ENCODE data around the gene RASAL2.
"Not testable (repeated sequence)": the region's sequence is repeated elsewhere in the genome, so short reads cannot be mapped to it uniquely, and the experiment has no call there.

Gene RASAL2

DNA sequence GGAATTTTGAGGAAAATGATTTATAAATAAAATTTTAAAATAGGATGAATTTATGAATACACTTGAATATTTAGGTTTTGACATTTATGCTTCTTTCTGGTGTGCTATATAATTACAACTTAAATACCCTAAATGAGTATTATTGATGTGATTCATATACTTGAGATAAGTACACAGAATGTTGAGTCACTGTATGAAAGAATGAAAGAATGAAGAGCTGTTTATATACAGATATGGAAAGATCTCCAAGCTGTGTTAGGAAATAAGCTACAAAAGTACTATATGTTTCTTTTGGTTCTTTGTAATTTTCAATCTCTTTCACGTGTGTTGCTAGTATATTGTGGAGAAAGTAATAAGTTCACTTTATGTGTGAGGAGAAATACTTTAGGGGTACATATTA is 147.2 kb downstream of the RASAL2 start:
- no peak for DNase-seq

DNA sequence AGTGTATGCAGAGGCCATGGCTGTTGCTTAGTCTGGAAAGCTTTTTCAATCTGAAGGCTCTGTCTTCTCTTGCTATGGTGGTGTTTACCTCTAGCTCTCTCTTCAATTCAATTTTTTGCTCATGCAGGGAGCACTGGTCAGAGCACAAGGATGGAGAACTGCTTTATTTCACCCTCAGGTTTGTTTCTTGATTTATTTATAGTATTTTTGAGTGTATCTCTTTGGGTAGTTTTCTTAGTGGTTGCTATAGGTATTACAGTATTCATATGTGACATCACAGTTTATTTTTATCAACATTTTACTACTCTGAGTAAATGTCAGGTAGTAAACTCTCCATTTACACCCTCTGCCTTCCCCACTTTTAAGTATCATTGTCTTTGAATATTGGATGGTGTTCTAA is 147.9 kb downstream of the RASAL2 start:
- DNase-seq: no peak

DNA sequence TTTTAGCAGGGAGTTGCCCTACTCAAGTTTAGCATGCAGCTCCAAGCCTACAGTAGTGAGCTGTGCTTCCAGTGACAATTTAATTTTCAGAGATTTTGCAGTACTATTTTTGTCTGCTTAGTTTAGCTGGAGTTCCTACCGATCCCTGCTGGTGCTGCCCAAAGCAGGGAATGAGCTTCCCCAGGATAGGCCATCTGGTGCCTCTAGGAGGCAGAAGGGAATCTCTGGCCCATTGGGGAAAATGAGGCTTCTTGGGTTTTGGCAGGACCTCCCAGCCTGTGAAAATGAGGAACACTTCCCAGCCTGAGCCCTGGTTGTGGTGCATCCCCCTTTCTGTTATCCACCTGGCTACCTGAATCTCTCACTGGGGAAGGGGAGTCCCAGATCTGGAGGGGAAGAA is 149.2 kb downstream of the RASAL2 start:
- no peak for DNase-seq

DNA sequence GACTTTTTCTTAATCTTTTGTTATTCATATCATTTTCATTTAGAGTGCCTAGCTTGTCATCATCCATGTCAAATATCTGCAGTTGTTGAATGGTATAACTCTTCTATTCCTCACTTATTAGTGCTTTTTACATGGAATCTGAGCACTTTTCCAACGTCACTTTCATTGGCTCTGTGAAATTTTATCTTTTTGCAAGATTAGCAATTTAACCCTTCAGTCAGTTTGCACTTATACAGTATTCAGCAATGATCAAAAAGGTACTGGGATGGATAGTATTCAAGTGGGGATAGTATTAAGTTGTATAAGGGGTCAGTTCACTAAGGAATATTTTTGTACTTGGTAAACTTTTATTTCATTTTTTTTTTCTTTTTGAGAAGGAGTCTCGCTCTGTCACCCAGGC is 150.0 kb downstream of the RASAL2 start:
- no peak for DNase-seq

DNA sequence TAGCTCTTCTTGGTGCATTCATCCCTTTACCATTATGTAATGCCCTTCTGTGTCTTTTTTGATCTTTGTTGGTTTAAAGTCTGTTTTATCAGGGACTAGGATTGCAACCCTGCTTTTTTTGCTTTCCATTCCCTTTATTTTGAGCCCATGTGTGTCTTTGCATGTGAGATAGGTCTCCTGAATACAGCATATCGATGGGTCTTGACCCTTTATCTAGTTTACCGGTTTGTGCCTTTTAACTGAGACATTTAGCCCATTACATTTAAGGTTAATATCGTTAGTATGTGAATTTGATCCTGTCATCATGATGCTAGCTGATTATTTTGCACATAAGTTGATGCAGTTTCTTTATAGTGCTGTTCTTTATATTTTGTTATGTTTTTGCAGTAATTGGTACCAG is 154.4 kb downstream of the RASAL2 start:
- DNase-seq: not testable (repeated sequence)

DNA sequence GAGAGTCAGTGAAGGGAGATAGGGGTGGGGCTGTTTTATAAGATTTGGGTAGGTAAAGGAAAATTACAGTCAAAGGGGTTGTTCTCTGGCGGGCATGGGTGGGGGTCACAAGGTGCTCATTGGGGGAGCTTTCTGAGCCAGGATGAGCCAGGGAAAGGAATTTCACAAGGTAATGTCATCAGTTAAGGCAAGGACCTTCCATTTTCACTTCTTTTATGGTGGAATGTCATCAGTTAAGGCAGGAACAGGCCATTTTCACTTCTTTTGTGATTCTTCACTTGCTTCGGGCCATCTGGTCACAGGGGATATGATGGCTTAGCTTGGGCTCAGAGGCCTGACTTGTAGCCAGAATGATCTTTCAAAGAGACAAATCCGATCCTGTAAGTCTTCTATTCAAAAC is 159.7 kb downstream of the RASAL2 start:
- DNase-seq: not testable (repeated sequence)

DNA sequence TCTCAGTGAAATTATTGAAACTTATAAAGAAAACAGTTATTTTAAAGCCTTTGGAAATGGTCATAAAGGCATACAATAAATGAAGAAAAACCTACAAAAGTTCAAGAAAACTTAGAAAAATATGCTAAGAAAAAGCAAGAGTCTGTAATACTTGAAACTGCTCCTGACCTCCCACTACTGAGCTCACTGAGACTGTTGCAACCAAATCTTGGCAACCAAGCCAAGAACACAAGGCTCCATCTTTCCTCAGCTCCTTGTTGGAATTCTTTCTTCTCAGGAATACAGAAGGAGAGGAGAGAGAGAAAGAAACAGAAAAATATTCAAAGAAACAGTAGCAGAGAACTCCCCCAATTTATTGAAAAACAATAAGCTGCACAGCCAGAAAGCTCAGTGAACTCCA is 160.5 kb downstream of the RASAL2 start:
- no peak for DNase-seq

DNA sequence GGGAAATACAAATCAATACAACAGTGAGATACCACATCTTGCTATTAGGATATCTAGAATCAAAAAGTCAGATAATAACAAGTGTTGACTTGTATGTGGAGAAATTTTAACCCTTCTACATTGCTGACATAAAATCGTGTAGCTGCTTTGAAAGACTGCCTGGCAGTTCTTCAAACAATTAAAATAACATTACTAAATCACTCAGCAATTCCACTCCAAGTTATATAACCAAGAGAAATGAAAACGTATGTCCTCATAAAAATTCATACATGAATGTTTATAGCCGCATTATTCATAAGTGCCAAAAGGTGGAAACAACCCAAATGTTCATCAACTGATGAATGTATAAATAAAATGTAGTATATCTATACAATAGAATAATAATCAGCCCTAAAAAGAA is 164.6 kb downstream of the RASAL2 start:
- DNase-seq: no peak

DNA sequence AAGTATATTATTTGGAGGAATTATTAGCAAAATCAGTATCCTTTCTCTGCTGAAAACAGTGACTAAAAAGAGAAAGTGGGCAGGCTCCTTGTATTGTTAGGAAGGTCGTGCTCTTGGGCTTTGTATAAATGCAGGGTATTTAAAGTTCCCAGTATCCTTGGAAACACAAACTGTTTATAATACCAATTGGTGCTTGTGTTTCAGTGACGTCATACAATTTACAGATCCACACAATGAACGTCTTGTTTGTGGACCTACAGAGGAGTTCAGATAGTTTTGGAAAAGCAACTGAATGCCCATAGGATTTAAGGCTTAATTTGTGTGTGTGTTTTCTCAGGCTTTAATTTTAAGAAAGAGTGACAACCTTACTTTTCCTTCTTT is 168.2 kb downstream of the RASAL2 start:
- DNase-seq: no peak

DNA sequence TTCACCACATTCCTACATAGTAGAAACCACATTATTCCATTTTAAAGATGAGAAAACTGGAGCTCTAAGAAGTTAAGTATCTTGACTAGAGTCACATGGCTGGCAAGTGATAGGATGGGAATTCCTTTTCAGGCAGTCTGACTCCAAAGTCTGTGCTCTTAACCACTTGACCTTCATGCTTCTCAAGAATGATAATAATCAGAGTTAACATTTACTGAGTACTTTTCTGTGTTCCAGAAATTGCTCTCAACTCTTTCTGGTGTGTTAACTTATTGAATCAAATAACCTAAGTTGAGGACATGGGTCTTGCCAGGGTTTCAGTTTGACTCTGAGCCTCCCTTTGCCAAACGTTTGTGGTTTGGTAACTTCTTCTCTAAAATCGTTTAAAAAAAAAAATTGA is 169.4 kb downstream of the RASAL2 start:
- no peak for DNase-seq

DNA sequence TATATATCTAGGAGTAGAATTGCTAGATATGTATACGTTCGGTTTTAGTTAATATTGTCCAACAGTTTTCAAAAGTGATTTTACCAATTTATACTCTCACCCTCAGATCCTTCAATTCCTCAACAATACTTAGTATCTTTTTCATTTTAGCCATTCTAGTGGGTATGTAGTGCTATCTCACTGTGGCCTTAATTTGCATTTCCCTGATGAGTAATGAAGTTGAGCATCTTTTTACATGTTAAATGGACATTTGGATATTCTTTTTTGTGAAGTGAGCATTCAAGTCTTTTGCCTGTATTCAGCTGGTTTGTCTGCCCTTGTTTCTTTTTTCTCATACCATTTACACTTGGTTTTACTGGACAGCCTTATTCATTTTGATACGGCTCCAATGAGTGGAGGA is 172.2 kb downstream of the RASAL2 start:
- no peak for DNase-seq

DNA sequence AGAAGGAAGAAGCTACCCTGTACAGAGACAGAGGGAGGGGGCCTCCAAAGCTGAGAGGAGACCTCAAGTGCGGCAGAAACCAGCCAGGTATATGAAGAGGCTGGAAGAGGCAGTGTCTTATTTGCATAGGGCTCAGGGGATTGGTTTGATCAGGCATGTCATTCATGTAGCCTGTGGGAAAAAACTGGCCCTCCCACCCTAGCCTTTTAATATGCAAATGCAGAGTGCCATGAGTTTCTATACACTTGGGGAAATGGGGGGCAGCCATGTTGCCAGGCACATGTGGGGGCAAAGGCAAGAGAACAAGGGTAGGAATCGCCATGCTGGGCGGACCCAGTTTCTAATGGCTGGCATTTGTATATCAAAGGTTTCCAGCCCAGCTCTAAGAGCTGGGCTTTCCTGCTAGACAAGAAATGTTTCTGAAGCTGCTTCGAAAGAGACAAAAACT is 172.7 kb downstream of the RASAL2 start:
- DNase-seq: no peak

DNA sequence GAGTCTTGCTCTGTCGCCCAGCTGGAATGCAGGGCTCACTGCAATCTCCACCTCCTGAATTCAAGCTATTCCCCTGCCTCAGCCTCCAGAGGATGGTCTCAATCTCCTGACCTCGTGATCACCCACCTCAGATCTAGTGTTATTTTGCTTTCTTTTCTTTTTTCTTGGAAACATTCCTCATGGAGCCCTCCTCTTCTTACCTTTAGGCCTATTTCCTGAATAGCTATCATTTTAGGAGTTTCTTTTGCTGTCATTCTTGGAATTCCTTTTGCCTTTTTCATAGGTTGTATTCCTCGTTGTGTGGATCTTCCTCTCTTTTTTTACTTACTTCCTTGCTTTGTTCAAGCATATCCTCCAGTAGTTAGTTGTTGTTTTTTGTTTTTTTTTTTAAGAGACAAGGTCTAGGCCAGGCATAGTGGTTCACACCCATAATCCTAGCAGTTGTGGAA is 173.8 kb downstream of the RASAL2 start:
- DNase-seq: no peak

DNA sequence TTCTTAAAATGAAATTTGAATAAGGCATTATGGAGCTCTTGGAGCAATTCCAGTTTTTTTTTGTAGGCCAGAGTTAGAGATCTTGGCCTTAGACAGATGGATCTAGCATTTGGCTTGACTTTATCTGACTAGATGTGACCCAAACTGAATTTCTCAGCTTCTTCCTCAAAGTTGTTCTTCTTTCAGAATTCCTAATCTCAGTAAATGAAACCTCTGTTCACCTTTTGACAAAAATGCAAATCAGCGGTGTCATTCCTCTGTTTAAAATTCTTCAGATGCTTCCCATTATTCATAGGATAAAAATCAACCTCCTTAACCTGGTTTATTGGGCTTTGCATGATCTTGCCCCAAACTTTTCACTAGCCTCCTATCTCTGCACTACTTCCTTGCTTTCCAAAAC is 177.6 kb downstream of the RASAL2 start:
- no peak for DNase-seq

DNA sequence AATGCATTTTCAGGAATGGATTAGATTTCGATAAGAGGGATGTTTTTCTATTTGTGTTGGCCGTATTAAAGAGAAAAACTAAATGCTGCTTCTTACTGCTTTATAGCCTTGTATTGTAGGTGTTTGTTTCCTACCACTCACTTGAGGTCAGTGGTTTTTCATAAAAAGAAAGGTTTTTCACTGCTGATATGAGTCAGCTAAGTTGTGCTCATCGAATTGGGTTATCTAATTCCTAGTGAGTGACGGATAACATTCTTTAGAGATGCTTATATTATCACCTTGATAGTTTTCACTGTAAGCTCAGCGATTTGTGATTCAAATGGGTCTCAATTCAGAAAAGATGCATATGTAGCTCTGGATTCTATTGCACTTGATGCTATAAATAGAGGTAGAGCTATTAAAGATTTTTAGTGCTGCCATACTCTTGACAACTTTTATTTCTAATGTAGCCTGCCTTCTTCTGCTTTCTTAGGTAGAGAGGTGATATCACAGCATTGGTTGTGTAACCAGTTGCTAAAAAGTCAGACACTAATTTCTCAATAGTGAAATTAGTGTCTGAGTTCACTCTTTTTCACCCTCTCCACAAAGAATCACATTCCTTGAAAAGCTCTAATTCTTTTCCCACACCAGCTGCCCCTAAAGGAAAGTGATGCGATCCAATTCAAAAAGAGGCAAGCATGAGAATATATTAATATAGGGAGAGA is 180.0 kb downstream of the RASAL2 start:
- no peak for DNase-seq

DNA sequence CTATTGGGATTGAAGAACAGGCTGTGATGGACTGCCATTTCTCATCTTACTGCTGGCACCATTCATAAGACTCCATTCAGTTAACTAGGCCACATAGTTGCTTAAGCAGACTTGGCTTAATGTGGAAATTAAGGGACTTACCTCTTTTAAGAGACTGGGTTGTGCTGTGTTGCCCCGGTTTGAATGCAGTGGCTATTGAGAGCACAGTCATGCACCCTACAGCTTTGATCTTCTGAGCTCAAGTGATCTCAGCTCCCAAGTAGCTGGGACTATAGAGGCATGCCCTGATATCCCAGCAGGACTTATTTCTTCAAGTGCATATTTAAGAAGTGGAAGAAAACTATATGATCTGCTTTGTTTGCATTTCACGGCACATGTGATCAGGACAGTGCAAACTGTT is 181.1 kb downstream of the RASAL2 start:
- no peak for DNase-seq

DNA sequence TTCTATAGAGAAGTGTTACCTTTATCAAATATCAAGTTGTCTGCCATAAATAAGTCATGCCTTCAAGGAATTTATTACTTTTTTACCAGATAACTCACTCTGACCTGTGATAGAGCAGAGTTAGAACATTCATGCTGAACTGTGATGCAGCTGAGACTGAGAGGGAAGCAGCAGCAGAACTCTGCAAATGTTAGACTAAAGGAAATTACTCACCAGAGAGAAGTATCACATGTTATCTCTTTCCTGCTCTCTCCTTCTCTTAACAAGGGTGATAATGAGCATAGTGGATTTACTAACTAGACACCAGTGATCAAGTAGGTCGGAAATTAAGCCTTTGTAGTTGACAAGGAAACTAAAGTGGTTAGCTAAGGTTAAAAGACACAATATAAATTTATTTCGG is 181.6 kb downstream of the RASAL2 start:
- no peak for DNase-seq

DNA sequence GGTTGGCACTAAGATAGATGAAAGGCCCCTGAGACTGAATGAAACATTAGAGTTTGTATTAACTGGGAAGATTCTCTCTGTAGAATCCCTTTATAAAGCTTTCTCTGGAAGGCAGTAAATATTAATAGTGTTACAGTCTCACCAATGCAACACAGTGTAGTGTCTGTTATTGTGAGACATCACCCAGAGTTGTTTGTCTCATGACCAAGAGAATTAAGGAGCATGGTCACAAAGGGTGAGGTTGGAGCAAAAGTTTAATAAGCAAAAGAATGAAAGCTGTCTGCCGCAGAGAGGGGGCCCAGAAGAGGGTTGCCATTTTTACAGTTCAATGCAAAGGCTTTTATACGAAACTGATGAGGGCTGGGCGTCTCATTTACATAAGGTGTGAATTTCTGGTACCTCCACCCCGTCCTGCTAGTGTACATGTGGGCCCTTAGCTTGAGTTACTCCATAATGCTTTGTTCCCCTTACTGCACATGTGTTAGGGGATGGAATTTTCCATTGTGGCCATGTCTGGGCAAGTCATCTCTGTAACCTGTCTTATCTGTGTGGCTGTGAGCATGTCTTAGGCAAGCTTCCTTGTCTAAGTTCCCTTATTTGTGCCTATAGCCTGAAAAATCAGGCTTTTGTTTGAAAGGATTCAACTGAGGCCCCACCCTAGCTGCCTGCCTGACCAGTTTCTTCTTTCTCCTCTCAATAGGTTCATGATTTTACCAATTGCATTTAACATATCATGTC is 184.1 kb downstream of the RASAL2 start:
- peak; percentile 51 for DNase-seq

DNA sequence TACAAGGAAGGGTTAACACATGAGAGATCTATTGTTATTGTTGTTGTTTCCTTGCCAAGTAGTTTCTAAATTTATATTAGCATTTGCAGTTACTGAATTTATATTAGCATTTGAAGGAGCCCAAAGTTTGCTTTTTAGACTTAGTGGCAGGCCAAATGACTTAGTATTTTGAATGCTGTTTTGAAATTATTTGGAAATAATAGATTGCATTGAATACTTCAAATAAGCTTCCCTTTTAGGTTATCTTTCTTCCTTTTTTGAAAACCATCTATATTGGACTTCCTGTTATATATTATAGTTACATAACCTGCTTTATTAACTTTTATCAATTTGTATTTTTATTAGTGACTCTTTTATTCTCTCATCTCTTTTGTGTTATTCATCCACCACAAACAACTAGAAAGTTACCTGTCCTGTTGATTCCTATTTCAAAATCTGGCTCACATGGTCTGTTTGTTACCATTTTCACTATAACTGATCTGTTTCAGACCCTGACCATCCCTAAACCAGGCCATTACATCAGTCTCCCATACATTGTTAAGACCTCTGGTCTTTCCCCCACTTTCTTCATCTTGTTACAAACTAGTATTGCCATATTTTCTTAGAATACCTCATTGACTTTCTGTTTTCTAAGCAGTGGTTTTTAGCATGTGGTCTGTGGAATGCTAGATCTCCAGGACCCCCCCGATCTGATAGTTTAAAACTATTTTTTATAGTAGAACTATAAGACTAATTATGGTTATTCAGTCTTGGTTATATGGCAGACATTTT is 185.2 kb downstream of the RASAL2 start:
- DNase-seq: no peak

DNA sequence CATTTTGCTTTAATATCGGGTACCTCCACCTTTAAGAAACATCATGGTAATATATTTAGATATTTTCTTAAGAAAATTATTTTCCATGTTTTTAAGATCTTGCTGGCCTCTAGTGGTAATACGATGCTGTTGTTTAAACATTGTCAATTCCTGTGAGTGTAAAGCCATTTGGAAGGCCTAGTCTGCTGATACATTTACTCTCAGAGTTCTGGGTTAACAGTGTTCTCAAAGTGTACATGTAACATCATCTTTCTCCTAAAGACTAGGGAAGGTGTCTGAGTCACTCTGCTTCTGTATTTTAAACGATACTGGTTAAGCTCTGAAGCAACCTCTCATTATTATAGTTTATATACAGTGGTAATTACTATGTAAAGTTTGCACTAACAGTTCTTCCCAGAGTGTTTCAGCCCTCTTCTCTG is 189.1 kb downstream of the RASAL2 start:
- DNase-seq: peak; percentile 39

DNA sequence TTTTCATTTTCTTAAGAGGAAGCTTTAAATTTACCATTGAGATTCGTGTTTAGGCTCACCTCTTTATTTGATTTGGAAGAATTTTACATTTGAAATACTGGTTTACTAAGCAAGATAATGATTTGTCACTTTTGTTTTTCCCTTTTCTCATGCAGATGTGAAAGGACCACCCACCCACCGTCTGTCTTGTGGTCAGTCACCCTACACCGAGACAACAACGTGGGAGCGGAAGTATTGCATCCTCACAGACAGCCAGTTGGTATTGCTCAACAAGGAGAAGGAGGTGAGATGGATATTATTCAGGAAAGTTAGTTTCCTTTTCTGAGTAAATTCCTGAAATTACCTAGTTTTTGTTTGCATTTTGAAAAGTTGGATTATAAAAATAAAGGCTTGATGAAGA is 189.5 kb downstream of the RASAL2 start:
- DNase-seq: no peak

DNA sequence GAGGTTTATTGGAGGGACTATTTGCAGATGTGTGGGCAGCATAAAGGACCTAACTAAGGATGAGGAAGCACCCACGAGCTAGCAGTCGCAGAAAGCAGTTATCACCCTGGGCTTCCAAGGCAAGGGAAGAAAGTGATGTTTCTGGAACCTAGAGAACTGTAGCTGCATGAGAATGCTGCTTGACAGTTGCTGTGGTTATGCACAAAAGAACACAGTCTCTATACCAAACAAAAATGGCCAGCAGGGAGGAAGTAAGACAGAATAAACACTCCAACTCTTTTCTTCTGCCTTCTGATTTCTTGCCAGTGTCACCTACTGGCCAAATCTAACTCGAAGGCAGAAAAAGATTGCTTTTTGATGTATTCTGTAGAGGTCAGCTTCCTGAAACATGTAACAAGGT is 190.2 kb downstream of the RASAL2 start:
- no peak for DNase-seq

DNA sequence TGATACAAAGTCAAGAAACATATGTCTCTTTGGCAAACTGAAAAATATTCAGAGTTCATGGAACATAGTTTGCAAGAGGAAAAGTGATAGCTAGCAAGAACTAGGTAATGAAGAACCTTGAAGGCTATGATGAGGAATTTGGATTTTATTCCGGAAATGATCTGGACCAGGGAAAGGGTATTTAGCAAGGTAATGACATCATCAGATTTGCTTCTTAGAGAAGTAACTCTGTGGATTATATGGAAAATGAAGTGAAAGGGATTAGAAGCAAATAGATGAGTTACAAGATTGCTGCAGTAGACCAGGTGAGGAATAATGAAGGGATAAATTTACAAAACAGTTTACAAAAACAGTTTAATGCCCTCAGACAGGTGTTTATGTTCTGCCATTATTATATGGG is 197.3 kb downstream of the RASAL2 start:
- no peak for DNase-seq

DNA sequence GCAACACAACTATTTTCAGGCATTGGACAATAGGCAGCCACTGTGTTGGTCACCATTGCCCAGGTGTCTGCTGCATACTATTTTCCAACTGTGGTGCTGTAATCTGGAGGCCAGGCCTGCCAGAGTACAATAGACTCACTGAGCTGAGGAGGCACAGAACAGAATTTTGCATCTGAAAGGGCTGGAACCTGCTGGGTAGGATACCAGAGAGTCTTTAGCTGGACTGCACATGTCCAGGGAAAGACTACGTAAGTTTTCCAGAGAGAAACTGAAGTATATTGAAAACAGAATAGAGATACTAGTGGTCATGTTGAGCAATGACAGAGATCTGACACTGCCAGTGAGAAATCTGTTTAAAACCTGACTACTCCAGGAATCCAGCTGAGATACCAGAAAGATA is 200.8 kb downstream of the RASAL2 start:
- no peak for DNase-seq
